Subcutaneous abdominal adipose tissue (tissue), 5 donors: ENCODE data around the gene ROM1.
"Not testable (repeated sequence)": the region's sequence is repeated elsewhere in the genome, so short reads cannot be mapped to it uniquely, and the experiment has no call there.

Experiments
- H3K27ac ChIP-seq: one replicate; pipeline ENCODE4 v1.7.0; 2013; ENCODE audit warnings: low read depth, mild to moderate bottlenecking, inconsistent platforms, low read length, moderate library complexity
- H3K27me3 ChIP-seq, 5 donors: one replicate each; pipeline ENCODE4 v1.7.0; 2013; ENCODE audit warnings: low read length in 5 of 5, inconsistent platforms in 1 of 5; ENCODE audit not compliant: control insufficient read depth in 5 of 5, insufficient read depth in 4 of 5
- H3K36me3 ChIP-seq, 5 donors: one replicate each; pipeline ENCODE4 v1.7.0; 2013; ENCODE audit warnings: low read length in 5 of 5; ENCODE audit not compliant: control insufficient read depth in 5 of 5, insufficient read depth in 5 of 5
- H3K4me1 ChIP-seq, 5 donors: one replicate each; pipeline ENCODE4 v1.7.0; 2013; ENCODE audit warnings: low read length in 5 of 5, mild to moderate bottlenecking in 3 of 5, moderate library complexity in 1 of 5; ENCODE audit not compliant: control insufficient read depth in 5 of 5, insufficient read depth in 5 of 5
- H3K4me3 ChIP-seq, 5 donors: one replicate each; pipeline ENCODE4 v1.7.0; 2013; ENCODE audit warnings: low read length in 5 of 5, low read depth in 1 of 5
- H3K9ac ChIP-seq, 5 donors: one replicate each; pipeline ENCODE4 v1.7.0; 2013; ENCODE audit warnings: low read length in 5 of 5, mild to moderate bottlenecking in 4 of 5, moderate library complexity in 3 of 5
- H3K9me3 ChIP-seq, 5 donors: one replicate each; pipeline ENCODE4 v1.7.0; 2013; ENCODE audit warnings: low read length in 5 of 5; ENCODE audit not compliant: control insufficient read depth in 5 of 5
- donor health status: healthy.
- donor health status: healthy.
- donor health status: healthy.
- donor health status: healthy.
- donor health status: healthy.

ROM1 gene

DNA sequence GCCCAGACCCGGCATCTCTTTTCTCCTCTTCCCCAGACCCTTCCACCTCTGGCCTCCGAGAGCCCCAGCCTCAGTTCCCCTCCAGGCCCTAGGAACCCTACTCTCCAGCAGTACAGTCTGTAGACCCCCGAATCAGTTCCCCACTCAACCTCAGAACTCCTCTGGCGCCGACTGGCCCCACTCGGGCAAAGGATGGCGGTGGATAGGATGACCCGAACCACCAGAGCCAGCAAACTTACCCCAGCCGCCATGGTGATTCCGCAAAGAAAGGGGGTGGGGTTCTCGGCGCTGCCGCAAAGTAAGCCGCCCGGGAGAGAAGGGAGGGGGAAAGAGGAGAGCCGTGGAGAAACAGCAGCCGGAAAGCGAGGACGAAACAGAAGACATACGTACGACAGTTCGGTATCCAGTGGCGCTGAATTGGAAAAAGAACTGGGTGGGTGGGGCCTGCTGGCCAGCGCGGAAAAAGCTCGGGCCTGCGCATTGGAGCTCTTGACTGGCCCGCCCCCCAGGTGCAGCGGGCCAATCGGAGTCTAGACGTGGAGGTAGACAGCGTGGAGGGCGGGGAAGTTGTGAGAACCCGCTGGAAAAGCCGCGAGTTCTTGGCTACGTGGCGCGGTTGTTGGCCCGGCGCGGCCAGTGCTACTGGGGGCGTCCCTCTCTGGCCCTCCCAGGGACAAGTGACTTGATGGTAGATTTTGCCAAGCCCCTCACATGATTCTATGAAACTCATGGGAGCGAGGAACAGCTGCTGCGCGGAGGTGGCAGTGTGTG lies 39.3 kb upstream of the ROM1 start, which contains the start of gene EEF1G:
Gene EEF1G, minus strand, starts transcription at position 300 of the 771 bp plus-strand sequence. Its CDS starts 49 bp downstream, at position 251.
- peaks cover 9 to 65% (median 57%) of the 10 kb centered on the region in 5 donors for H3K4me1 ChIP-seq
- H3K27ac ChIP-seq, result peak within 1 kb of the TSS; percentile 100

DNA sequence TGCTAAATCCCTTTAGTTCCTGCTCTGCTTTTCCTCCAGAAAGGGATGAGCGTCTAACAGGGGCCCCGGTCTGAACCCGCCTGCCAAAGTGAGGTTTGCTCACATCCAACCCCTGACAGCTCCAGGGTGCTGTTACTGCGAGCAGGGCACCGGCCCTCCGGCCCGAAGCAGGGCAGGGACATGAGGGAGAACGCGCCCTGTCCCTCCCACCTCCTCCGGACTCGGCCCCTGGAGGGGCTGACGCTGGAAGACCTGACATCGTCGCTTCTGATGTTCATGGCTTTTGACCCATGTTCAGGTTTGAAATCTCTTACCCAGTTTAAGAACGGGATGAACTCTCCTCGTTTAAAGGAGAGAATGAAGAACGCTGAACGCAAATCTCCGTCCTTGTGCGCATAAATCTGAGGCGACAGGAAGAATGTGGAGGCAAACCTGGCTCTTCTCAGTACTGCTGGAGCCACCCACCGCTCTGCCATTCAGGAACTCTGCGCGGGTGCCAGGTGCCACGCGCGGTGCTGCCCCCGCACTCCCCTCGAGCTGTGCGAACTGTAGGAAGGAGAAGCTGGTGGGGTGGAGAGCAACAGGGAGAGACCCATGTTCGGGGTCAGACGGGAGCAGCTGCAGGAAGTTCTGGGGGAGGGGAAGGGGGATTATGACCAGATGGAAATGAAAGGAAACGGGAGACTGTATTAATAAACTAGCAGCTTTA lies 38.5 kb upstream of the ROM1 start:
- peak overlapping the region; percentile 100 for H3K27ac ChIP-seq
- no peaks in the 10 kb centered on the region for H3K27me3 ChIP-seq
- peak overlapping the region; percentile 71 to 96 (median 89) for H3K4me3 ChIP-seq
- H3K4me1 ChIP-seq, result peaks cover 9 to 64% (median 57%) of the 10 kb centered on the region in 5 donors
- H3K36me3 ChIP-seq, result peaks cover 4 to 53% (median 38%) of the 10 kb centered on the region in 5 donors
- H3K9me3 ChIP-seq, result no peaks in the 10 kb centered on the region
- peak overlapping the region; percentile 87 to 99 (median 91) for H3K9ac ChIP-seq

More for the DNA sequence above, 39.3 kb upstream of the ROM1 start, which contains the start of gene EEF1G:
- Histone ChIP-seq H3K9me3 (no peaks in the 10 kb centered on the region), H3K27me3 (no peaks in the 10 kb centered on the region), H3K36me3 (peaks cover 0 to 54% (median 38%) of the 10 kb centered on the region in 5 donors), H3K9ac (peak within 1 kb of the TSS; percentile 91 to 99 (median 97)), H3K4me3 (peak within 1 kb of the TSS; percentile 86 to 99 (median 95))

DNA sequence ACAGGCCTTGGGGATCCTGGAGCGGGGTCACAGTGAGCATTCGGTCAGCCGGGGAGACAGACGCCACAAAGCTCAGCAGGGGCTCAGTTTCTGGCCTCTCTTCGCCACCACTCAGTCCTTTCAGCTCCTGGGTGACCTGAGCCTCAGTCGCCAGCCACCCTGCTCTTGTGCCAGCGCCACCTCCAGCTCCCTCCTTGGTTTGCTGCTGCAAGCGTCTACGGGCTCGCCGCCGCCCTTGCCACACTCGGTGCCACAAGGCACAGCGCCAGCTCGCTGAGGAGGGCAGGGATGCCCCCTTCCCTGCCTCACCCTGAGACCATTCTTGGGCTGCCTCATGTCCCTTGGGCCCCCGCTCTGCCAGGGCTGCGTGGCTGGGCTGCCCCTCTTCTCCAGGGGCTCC lies 37.9 kb upstream of the ROM1 start:
- Histone ChIP-seq H3K9ac (peak overlapping the region; percentile 87 to 99 (median 91)), H3K36me3 (peaks cover 4 to 50% (median 34%) of the 10 kb centered on the region in 5 donors), H3K4me1 (peaks cover 8 to 57% (median 50%) of the 10 kb centered on the region in 5 donors), H3K27me3 (no peaks in the 10 kb centered on the region), H3K4me3 (peak overlapping the region; percentile 71 to 96 (median 89)), H3K9me3 (no peaks in the 10 kb centered on the region), H3K27ac (peak overlapping the region; percentile 100)

DNA sequence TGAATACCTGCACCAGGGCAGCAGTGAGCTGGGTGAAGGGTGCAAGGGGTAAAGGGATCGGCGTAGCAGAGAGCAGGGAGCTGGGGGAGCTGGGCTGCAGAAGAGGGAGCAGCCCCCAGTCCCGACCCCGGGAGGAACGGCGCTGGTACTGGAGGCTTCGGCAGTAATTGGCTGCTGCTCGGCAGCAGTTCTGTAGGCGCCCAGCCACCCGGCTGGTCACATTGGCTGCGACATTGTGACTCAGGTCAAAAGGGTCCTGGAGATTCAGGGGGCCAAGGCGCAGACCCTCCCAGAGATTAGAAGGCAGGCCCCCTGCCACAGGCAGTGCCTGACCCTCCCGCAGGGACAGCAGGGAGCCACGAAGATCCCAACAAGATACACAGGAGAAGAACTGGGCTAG lies 37.2 kb upstream of the ROM1 start:
- H3K27ac ChIP-seq, result peak overlapping the region; percentile 100
- peak overlapping the region in 4 of 5 donors; percentile 79 to 96 (median 90) for H3K9ac ChIP-seq
- H3K9me3 ChIP-seq, result no peaks in the 10 kb centered on the region
- H3K4me3 ChIP-seq, result peak overlapping the region in 4 of 5 donors; percentile 68 to 96 (median 90)
- no peaks in the 10 kb centered on the region for H3K27me3 ChIP-seq
- peaks cover 6 to 54% (median 49%) of the 10 kb centered on the region in 5 donors for H3K4me1 ChIP-seq
- H3K36me3 ChIP-seq, result peaks cover 4 to 45% (median 31%) of the 10 kb centered on the region in 5 donors

DNA sequence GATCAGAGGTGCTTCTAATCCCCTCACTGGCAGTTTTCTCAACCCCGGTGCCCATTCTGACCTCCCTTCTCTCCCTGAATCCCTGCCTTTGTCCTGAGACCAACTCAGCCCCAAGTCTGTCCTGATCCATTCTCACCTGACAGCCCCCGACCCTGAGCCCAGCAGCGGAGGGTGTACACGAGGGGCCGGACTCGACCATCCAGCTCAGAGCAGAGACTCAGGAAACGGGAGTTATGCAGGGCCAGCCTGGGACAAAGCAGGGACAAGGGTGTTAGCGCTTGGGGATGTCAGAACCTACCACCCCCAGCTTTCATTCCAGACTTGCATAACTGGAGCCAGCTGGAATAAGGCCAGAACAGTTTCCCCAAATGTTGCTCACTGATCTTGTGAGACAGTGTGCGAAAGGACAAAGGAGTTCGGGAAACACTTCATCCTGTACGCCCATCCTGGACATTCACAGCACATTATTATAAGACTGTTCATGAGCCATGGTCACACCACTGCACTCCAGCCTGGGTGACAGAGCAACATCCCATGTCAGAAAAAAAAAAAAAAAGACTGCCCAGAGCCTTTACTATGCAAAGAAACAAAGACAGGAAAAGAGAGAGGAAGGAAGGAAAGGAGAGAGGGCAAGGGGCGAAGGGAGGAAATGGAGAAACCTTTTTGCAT lies 35.9 kb upstream of the ROM1 start:
- peak overlapping the region; percentile 100 for H3K27ac ChIP-seq
- H3K9me3 ChIP-seq, result no peaks in the 10 kb centered on the region
- peaks cover 4 to 44% (median 32%) of the 10 kb centered on the region in 5 donors for H3K36me3 ChIP-seq
- H3K9ac ChIP-seq, result peak overlapping the region in 4 of 5 donors; percentile 48 to 89 (median 72)
- peak overlapping the region in 4 of 5 donors; percentile 38 to 96 (median 90) for H3K4me3 ChIP-seq
- no peaks in the 10 kb centered on the region for H3K27me3 ChIP-seq
- H3K4me1 ChIP-seq, result peaks cover 6 to 54% (median 46%) of the 10 kb centered on the region in 5 donors

DNA sequence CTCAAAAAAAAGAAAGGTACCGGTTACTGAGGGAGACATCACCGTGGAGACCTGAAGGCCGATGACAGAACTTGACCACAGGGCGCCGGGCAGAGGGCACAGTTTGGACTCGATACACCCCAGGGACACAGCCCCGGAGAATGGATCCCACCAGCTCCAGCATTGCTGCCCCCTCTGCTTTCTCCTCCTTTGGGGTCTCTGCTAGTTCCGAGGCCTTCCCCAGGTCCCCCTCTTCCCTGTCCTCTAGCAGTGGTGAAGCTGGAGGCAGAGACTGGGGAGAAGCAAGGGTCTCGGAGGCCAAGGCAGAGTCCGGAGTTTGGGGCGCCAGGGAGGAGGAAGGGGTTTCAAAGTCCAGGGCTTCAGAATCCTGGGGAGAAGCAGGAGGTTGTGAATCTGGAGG lies 34.5 kb upstream of the ROM1 start:
- peaks cover 4 to 49% (median 32%) of the 10 kb centered on the region in 5 donors for H3K36me3 ChIP-seq
- H3K27ac ChIP-seq, result peak overlapping the region; percentile 100
- H3K9ac ChIP-seq, result no peak overlapping the region

DNA sequence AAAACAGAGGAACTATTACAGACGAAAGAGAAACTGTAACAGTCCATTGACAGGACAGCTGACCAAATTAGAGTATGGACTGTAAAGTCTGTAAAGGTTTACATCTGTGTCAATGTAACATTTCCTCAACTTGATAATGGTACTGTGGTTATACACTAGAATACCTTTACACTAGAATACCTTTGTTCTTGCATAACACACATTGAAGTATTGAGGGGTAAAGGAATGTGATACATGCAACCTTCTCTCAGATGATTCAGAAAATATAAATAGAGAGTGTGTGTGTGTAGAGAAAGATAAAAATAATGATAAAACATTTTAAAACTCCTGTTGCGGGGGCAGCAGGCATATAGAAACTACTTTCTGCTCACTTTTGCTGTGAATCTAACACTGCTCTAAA lies 33.8 kb upstream of the ROM1 start:
- Histone ChIP-seq H3K4me1 (peaks cover 0 to 40% (median 32%) of the 10 kb centered on the region in 5 donors), H3K36me3 (peaks cover 7 to 53% (median 32%) of the 10 kb centered on the region in 5 donors), H3K27ac (peak overlapping the region; percentile 100), H3K9ac (no peak overlapping the region), H3K9me3 (no peaks in the 10 kb centered on the region), H3K27me3 (no peaks in the 10 kb centered on the region), H3K4me3 (no peak overlapping the region)

More for the DNA sequence above, 34.5 kb upstream of the ROM1 start:
- Histone ChIP-seq H3K4me3 (no peak overlapping the region), H3K27me3 (no peaks in the 10 kb centered on the region), H3K4me1 (peaks cover 2 to 41% (median 34%) of the 10 kb centered on the region in 5 donors), H3K9me3 (no peaks in the 10 kb centered on the region)

DNA sequence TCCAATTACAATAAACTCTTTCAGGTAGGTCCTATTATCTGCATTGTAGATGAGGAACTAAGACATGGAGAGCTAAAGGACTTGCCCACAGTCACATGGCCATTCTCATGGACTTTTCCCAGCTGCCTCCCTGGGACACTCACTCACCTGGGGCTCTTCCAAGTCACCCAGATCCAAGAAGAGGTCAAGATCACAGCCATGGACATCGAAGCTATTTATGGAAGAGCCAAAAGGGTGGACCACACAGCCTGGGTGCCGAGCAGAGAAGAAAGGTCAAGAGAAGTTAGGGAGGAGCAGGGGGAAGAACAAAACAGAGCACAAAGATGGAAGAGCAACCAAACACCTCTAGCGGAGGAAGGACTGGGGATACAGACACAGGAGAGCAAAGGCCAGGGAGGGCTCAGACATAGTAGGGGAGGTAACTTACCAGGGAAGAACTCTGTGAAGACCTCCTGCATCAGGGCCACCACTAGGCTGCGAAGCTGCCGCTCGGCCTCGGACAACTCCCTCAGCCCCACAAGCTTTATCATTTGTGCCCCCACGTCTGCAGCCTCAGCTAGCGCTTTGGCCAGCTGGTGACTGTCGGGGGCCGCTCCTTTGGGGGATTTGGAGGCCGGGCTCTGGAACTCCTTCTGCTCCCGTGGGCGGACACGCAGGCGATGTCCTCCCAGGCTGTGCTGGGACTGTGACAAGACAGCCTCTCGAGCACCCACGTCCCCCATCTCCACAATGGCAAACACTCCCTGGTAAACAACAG lies 31.9 kb upstream of the ROM1 start:
- no peak overlapping the region for H3K4me3 ChIP-seq
- H3K9ac ChIP-seq, result no peak overlapping the region
- H3K27me3 ChIP-seq, result no peaks in the 10 kb centered on the region
- peaks cover 9 to 62% (median 34%) of the 10 kb centered on the region in 5 donors for H3K36me3 ChIP-seq
- no peak overlapping the region for H3K27ac ChIP-seq
- H3K9me3 ChIP-seq, result no peaks in the 10 kb centered on the region
- H3K4me1 ChIP-seq, result peaks cover 0 to 21% (median 13%) of the 10 kb centered on the region in 5 donors

DNA sequence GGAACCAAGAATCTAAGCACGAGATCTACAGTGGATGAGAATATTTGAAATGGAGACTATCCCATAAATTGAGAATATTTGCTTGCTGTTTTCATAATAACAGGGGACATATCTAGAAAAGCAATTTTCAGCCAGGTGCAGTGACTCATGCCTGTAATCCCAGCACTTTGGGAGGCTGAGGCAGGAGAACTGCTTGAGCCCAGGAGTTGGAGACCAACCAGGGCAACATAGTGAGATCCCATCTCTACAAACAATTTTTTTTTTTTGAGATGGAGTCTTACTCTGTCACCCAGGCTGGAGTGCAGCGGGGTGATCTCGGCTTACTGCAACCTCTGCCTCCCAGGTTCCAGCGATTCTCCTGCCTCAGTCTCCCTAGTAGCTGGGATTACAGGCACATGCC lies 31.3 kb upstream of the ROM1 start:
- H3K4me3 ChIP-seq, H3K9me3 ChIP-seq, H3K9ac ChIP-seq, H3K27ac ChIP-seq, H3K27me3 ChIP-seq: not testable (repeated sequence)
- Histone ChIP-seq H3K36me3 (peaks cover 11 to 59% (median 28%) of the 10 kb centered on the region in 5 donors), H3K4me1 (peaks cover 0 to 15% (median 7%) of the 10 kb centered on the region in 5 donors)
